ENCODE data around the gene TNFRSF19. TPM values are rescaled to one million over a fixed set of nuclear protein-coding genes. Genes with fewer than 3 reads are reported as not detected.

Gene TNFRSF19
- total and polyA plus RNA-seq, 2 of the 13 experiments (the other 11 are each of a cell fraction or from before 2014, with no cell fraction given): 75.3 to 77.7 TPM

DNA sequence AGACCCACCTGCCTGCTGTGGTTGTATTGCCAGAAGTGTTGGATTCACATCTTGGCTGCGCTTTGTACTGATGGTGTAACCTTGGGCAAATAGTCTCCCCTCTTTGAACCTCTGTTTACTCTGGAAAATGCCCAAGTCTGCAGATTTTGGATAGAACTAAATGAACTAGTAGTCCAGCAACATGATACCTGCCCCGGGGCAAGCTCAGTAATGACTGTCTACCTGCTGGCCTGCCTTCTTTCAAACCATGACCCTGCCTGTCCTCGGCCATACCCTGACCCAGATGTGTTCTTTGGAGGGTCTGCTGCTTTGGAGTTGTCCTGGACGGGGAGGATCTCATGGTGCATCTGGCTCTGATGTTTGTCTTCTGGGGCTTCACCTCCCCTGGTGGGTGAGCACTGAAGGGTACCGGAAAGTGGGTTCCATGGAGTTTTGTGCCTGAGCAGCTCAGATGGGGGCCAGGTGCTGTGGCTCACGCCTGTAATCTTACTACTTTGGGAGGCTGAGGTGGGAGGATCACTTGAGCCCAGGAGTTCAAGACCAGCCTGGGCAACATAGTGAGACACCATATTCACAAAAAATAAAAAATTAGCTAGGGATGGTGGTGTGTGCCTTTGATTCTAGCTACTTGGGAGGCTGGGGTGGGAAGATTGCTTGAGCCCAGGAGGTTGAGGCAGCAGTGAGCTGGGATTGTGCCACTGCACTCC lies 59.5 kb downstream of the TNFRSF19 start (continued):
- TF ChIP-seq, protein P1, sequence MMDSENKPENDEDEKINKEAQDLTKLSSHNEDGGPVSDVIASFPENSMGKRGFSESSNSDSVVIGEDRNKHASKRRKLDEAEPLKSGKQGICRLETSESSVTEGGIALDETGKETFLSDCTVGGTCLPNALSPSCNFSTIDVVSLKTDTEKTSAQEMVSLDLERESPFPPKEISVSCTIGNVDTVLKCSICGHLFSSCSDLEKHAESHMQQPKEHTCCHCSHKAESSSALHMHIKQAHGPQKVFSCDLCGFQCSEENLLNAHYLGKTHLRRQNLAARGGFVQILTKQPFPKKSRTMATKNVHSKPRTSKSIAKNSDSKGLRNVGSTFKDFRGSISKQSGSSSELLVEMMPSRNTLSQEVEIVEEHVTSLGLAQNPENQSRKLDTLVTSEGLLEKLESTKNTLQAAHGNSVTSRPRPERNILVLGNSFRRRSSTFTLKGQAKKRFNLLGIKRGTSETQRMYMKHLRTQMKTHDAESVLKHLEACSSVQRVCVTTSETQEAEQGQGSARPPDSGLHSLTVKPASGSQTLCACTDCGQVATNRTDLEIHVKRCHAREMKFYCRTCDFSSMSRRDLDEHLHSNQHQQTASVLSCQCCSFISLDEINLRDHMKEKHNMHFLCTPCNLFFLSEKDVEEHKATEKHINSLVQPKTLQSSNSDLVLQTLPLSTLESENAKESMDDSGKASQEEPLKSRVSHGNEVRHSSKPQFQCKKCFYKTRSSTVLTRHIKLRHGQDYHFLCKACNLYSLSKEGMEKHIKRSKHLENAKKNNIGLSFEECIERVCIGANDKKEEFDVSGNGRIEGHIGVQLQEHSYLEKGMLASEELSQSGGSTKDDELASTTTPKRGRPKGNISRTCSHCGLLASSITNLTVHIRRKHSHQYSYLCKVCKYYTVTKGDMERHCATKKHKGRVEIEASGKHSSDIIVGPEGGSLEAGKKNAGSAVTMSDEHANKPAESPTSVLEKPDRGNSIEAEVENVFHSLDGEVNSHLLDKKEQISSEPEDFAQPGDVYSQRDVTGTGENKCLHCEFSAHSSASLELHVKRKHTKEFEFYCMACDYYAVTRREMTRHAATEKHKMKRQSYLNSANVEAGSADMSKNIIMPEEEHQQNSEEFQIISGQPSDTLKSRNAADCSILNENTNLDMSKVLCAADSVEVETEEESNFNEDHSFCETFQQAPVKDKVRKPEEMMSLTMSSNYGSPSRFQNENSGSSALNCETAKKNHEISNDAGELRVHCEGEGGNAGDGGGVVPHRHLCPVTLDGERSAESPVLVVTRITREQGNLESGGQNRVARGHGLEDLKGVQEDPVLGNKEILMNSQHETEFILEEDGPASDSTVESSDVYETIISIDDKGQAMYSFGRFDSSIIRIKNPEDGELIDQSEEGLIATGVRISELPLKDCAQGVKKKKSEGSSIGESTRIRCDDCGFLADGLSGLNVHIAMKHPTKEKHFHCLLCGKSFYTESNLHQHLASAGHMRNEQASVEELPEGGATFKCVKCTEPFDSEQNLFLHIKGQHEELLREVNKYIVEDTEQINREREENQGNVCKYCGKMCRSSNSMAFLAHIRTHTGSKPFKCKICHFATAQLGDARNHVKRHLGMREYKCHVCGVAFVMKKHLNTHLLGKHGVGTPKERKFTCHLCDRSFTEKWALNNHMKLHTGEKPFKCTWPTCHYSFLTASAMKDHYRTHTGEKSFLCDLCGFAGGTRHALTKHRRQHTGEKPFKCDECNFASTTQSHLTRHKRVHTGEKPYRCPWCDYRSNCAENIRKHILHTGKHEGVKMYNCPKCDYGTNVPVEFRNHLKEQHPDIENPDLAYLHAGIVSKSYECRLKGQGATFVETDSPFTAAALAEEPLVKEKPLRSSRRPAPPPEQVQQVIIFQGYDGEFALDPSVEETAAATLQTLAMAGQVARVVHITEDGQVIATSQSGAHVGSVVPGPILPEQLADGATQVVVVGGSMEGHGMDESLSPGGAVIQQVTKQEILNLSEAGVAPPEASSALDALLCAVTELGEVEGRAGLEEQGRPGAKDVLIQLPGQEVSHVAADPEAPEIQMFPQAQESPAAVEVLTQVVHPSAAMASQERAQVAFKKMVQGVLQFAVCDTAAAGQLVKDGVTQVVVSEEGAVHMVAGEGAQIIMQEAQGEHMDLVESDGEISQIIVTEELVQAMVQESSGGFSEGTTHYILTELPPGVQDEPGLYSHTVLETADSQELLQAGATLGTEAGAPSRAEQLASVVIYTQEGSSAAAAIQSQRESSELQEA (CRISPR knock-in tag; IDR thresholded peaks at IDR 0.05; ENCODE audit: not compliant biosample characterization): no peak
- TF ChIP-seq TAF15 (IDR thresholded peaks at IDR 0.05; ENCODE audit: low read depth, low read length, poor library complexity, severe bottlenecking): no peak
- peak; percentile 87 for TF ChIP-seq ZMYM4 (CRISPR knock-in tag; IDR thresholded peaks at IDR 0.05)
- peak; percentile 89 for TF ChIP-seq CEBPG (CRISPR knock-in tag; IDR thresholded peaks at IDR 0.05)
- TF ChIP-seq MAZ (IDR thresholded peaks at IDR 0.05; ENCODE audit: borderline replicate concordance, low read depth, low read length): no peak
- no peak for TF ChIP-seq MAZ (CRISPR knock-in tag; IDR thresholded peaks at IDR 0.05; ENCODE audit: low read depth)
- peak; percentile 39; the same call in 1 of the 2 replicates for TF ChIP-seq KMT2B (CRISPR knock-in tag; IDR thresholded peaks at IDR 0.05)
- TF ChIP-seq, protein P2, sequence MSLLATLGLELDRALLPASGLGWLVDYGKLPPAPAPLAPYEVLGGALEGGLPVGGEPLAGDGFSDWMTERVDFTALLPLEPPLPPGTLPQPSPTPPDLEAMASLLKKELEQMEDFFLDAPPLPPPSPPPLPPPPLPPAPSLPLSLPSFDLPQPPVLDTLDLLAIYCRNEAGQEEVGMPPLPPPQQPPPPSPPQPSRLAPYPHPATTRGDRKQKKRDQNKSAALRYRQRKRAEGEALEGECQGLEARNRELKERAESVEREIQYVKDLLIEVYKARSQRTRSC (CRISPR knock-in tag; IDR thresholded peaks at IDR 0.05; ENCODE audit: low read depth): no peak
- TF ChIP-seq, protein P3, sequence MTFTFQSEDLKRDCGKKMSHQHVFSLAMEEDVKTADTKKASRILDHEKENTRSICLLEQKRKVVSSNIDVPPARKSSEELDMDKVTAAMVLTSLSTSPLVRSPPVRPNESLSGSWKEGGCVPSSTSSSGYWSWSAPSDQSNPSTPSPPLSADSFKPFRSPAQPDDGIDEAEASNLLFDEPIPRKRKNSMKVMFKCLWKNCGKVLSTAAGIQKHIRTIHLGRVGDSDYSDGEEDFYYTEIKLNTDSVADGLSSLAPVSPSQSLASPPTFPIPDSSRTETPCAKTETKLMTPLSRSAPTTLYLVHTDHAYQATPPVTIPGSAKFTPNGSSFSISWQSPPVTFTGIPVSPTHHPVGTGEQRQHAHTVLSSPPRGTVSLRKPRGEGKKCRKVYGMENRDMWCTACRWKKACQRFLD (CRISPR knock-in tag; IDR thresholded peaks at IDR 0.05; ENCODE audit: borderline replicate concordance): no peak
- no peak for TF ChIP-seq ZNF224 (CRISPR knock-in tag; IDR thresholded peaks at IDR 0.05)
- TF ChIP-seq ZNF3 (CRISPR knock-in tag; IDR thresholded peaks at IDR 0.05): 0 out of 2 replicates have a peak, but pooled peaks have one; percentile 25
- TF ChIP-seq ZNF138 (CRISPR knock-in tag; IDR thresholded peaks at IDR 0.05; ENCODE audit: low read depth): no peak
- no peak for TF ChIP-seq ZNF549 (CRISPR knock-in tag; IDR thresholded peaks at IDR 0.05)
- TF ChIP-seq SRSF4 (IDR thresholded peaks at IDR 0.05; ENCODE audit: low read depth, low read length, poor library complexity, severe bottlenecking): no peak
- TF ChIP-seq ELF1 (CRISPR knock-in tag; IDR thresholded peaks at IDR 0.05): 0 out of 2 replicates have a peak, but pooled peaks have one; percentile 45
- no peak for TF ChIP-seq SRSF1 (optimal IDR thresholded peaks at IDR 0.05; ENCODE audit: low read depth, low read length)
- TF ChIP-seq SP4 (CRISPR knock-in tag; IDR thresholded peaks at IDR 0.05): no peak
- TF ChIP-seq SMAD9 (CRISPR knock-in tag; IDR thresholded peaks at IDR 0.05): no peak
- TF ChIP-seq, protein P4, sequence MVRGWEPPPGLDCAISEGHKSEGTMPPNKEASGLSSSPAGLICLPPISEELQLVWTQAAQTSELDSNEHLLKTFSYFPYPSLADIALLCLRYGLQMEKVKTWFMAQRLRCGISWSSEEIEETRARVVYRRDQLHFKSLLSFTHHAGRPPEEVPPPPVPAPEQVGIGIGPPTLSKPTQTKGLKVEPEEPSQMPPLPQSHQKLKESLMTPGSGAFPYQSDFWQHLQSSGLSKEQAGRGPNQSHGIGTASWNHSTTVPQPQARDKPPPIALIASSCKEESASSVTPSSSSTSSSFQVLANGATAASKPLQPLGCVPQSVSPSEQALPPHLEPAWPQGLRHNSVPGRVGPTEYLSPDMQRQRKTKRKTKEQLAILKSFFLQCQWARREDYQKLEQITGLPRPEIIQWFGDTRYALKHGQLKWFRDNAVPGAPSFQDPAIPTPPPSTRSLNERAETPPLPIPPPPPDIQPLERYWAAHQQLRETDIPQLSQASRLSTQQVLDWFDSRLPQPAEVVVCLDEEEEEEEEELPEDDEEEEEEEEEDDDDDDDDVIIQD (CRISPR knock-in tag; IDR thresholded peaks at IDR 0.05; ENCODE audit: low read depth): no peak
